Esophagus squamous epithelium (tissue), 4 donors: ENCODE measurements around the gene HECW1.

ENCODE experiments used
- POLR2A ChIP-seq, 4 donors: fragments of 450-650 bp; IDR thresholded peaks; one replicate each; pipeline ENCODE4 v1.6.1; 2017; ENCODE audit warnings: antibody characterized with exemption in 4 of 4, mild to moderate bottlenecking in 4 of 4, moderate library complexity in 3 of 4
- TF ChIP-seq, protein P1 (sequence below), 6 experiments: fragments of 450-650 bp in 4 of 6; fragments of 200-600 bp in 2 of 6; sonication (generic) in 2 of 6; IDR thresholded peaks; one replicate each; pipeline ENCODE4 v1.5.1; 2016 to 2019; ENCODE audit warnings: antibody characterized with exemption in 6 of 6, mild to moderate bottlenecking in 4 of 6, moderate library complexity in 4 of 6

DNA sequence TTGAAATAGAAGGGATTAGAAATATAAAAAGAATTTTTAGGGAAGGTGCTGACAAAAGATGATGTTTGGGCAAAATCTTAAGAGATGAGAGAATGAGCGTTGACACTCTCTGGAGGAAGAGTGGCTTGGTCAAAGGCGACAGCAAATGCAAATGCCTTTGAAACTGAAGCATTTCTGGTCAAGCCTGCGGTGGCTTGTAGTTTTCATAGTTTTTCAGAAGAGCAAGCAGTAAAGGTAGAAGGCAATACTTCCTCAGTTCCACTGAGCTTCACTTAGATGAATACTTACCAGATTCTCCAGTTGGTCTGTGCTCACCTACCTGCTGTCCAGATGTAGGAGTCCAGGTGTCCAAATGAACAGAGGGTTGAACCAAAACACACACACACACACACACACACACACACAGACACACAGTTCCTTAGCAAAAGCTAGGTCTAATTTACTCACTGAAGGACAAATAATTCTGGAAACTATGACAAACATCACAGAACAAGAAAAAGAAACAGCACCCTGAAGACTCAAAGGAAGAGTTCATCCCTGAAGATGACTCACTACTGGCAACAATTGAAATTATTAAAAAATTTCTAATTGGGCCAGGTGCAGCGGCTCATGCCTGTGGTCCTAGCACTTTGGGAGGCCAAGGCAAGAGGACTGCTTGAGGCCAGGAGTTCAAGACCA is 458.4 kb downstream of the HECW1 start:
- TF ChIP-seq, protein P1, sequence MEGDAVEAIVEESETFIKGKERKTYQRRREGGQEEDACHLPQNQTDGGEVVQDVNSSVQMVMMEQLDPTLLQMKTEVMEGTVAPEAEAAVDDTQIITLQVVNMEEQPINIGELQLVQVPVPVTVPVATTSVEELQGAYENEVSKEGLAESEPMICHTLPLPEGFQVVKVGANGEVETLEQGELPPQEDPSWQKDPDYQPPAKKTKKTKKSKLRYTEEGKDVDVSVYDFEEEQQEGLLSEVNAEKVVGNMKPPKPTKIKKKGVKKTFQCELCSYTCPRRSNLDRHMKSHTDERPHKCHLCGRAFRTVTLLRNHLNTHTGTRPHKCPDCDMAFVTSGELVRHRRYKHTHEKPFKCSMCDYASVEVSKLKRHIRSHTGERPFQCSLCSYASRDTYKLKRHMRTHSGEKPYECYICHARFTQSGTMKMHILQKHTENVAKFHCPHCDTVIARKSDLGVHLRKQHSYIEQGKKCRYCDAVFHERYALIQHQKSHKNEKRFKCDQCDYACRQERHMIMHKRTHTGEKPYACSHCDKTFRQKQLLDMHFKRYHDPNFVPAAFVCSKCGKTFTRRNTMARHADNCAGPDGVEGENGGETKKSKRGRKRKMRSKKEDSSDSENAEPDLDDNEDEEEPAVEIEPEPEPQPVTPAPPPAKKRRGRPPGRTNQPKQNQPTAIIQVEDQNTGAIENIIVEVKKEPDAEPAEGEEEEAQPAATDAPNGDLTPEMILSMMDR (IDR thresholded peaks at IDR 0.05): no peak
- TF ChIP-seq POLR2A (IDR thresholded peaks at IDR 0.05): no peak
